Thyroid gland (tissue), 4 donors: ENCODE results near the gene CREB5.

Experiments used
- CTCF ChIP-seq, 6 experiments: fragments of 200-600 bp in 3 of 6; fragments of 450-650 bp in 3 of 6; sonication (generic) in 3 of 6; IDR thresholded peaks; one replicate each; pipeline ENCODE4 v1.5.1; 2016 to 2019; ENCODE audit warnings: antibody characterized with exemption in 6 of 6, mild to moderate bottlenecking in 2 of 6, inconsistent platforms in 1 of 6, moderate library complexity in 1 of 6
- POLR2A ChIP-seq, 2 donors: fragments of 450-650 bp; IDR thresholded peaks; one replicate each; pipeline ENCODE4 v1.6.1; 2017; ENCODE audit warnings: antibody characterized with exemption in 2 of 2, mild to moderate bottlenecking in 2 of 2, moderate library complexity in 1 of 2

GRCh38 chr7:28591041-28591674 lies 178.8 kb downstream of the CREB5 start:
- no peak for TF ChIP-seq CTCF (IDR thresholded peaks at IDR 0.05)
- TF ChIP-seq POLR2A (IDR thresholded peaks at IDR 0.05) = no peak
